A673 (cell line): ENCODE measurements around the gene TUBB3. TPM values are rescaled to one million over a fixed set of nuclear protein-coding genes. Genes with fewer than 3 reads are reported as not detected.

Source experiments
- BruUV-seq: library from RNA; stranded (reverse); fragments of 400-500 nt; replicated peaks from 2 replicates; lab custom pipeline; 2021; lab: Mats Ljungman, UMichigan
- CTCF ChIA-PET: fragments of 300-600 bp; sonication (Branson Sonifier 250); formaldehyde crosslinking; loops from one replicate; lab custom pipeline; 2022; ENCODE audit warnings: antibody characterized with exemption; lab: Charles Lee
- POLR2A ChIA-PET: fragments of 300-600 bp; sonication (Branson Sonifier 250); formaldehyde crosslinking; loops from one replicate; lab custom pipeline; 2022; ENCODE audit warnings: antibody characterized with exemption; ENCODE audit not compliant: low non-redundant PET; lab: Charles Lee
- DNase-seq: peaks from one replicate; pipeline ENCODE4 v3.0.0-alpha.2; 2015; ENCODE audit warnings: low spot score
- H3K27ac ChIP-seq: fragments of 200-600 bp; sonication (generic); 2 replicates; pipeline ENCODE4 v1.5.1; 2016; ENCODE audit warnings: mixed run types, low read depth, mild to moderate bottlenecking, mixed read lengths, antibody characterized with exemption, low read length; ENCODE audit not compliant: poor library complexity, severe bottlenecking
- H3K27me3 ChIP-seq: fragments of 200-600 bp; sonication (generic); replicated peaks from 2 replicates; pipeline ENCODE4 v1.6.1; 2017; ENCODE audit warnings: mixed run types, low read depth, mild to moderate bottlenecking, mixed read lengths, antibody characterized with exemption, low read length; ENCODE audit not compliant: insufficient read depth, poor library complexity
- H3K36me3 ChIP-seq: fragments of 200-600 bp; sonication (generic); 2 replicates; pipeline ENCODE4 v1.6.1; 2016; ENCODE audit warnings: mixed run types, mild to moderate bottlenecking, mixed read lengths, antibody characterized with exemption, low read length; ENCODE audit not compliant: insufficient read depth, poor library complexity, severe bottlenecking
- H3K4me1 ChIP-seq: fragments of 200-600 bp; sonication (generic); 2 replicates; pipeline ENCODE4 v1.6.1; 2017; ENCODE audit warnings: mixed run types, mild to moderate bottlenecking, mixed read lengths, antibody characterized with exemption, low read length; ENCODE audit not compliant: insufficient read depth, poor library complexity, severe bottlenecking
- H3K4me3 ChIP-seq: fragments of 200-600 bp; sonication (generic); 2 replicates; pipeline ENCODE4 v1.5.1; 2016; ENCODE audit warnings: low read depth, mixed run types, mild to moderate bottlenecking, mixed read lengths, low read length; ENCODE audit not compliant: poor library complexity, severe bottlenecking
- H3K9me3 ChIP-seq: fragments of 200-600 bp; sonication (generic); 2 replicates; pipeline ENCODE4 v1.6.1; 2016; ENCODE audit warnings: mixed run types, low read depth, mild to moderate bottlenecking, mixed read lengths, antibody characterized with exemption, low read length; ENCODE audit not compliant: poor library complexity, severe bottlenecking
- CTCF ChIP-seq: fragments of 300-800, 200-600 bp; sonication (generic); conservative IDR thresholded peaks from 2 replicates; pipeline ENCODE4 v1.5.1; 2017; ENCODE audit warnings: low read depth, mild to moderate bottlenecking, antibody characterized with exemption, low read length, moderate library complexity, mixed read lengths
- EZH2 ChIP-seq: fragments of 200-600 bp; sonication (generic); IDR thresholded peaks from 2 replicates; pipeline ENCODE4 v1.6.1; 2017; ENCODE audit warnings: borderline replicate concordance, low read depth, mild to moderate bottlenecking, mixed read lengths, antibody characterized with exemption, low read length; ENCODE audit not compliant: poor library complexity, severe bottlenecking
- intact Hi-C: fragments of 100-400 bp; cut with micrococcal nuclease; formaldehyde crosslinking; loops from one replicate; pipeline ENCODE4 v1.10.0; 2022; ENCODE audit not compliant: unreplicated experiment
- total RNA-seq: library from RNA; stranded (reverse); gene quantifications from 2 replicates; pipeline ENCODE4 v1.2.3, GENCODE V29; 2021

TUBB3 gene
- total RNA-seq, 1 experiment from 2014 or later, result 297 TPM

- H3K4me3 ChIP-seq, result peak within 1 kb of the TSS; percentile 37
- TF ChIP-seq EZH2, result no peak
- peak; percentile 67 for TF ChIP-seq CTCF
- ChIA-PET CTCF (interaction anchor here (1.0 to 1.1 kb wide), 2 partner anchors 8 to 29 kb away, joined by 3 to 4 read pairs; partner anchors contain the start of gene DEF8), POLR2A (interaction anchor here (0.6 kb wide), 1 partner anchor 44 kb away, joined by 5 read pairs; no protein-coding TSS in a partner anchor)
- no peaks in the 10 kb centered on the region for H3K36me3 ChIP-seq
- no peaks in the 10 kb centered on the region for H3K9me3 ChIP-seq
- H3K4me1 ChIP-seq, result peaks cover 33% of the 10 kb centered on the region
- H3K27me3 ChIP-seq, result no peaks in the 10 kb centered on the region
- intact Hi-C loops, result loop anchor here (10.0 kb wide), 1 partner anchor 214 kb away; the partner anchor contains the start of gene SPATA2L
- H3K27ac ChIP-seq, result peak within 1 kb of the TSS; percentile 68
- BruUV-seq, result no TSS peak
- DNase-seq, result peak; percentile 75
Measured at GRCh38 chr16:89918453-89919347, 4.4 kb upstream of the TUBB3 start, which contains the start of gene MC1R. TSS of gene MC1R (plus strand) at chr16:89918862. CDS start at chr16:89919259, 397 bp downstream.

GRCh38 chr16:89919535-89920406 lies 3.4 kb upstream of the TUBB3 start:
- no TSS peak for BruUV-seq
- ChIA-PET CTCF (no interaction called here), POLR2A (no interaction called here)
- TF ChIP-seq EZH2, result no peak
- no peak for TF ChIP-seq CTCF
- H3K9me3 ChIP-seq, result no peaks in the 10 kb centered on the region
- H3K27ac ChIP-seq, result no peak overlapping the region
- intact Hi-C loops, result loop anchor here (10.0 kb wide), 2 partner anchors 105 to 215 kb away; partner anchors contain the start of gene SPATA2L
- no peak for DNase-seq
- no peak overlapping the region for H3K4me3 ChIP-seq
- no peaks in the 10 kb centered on the region for H3K36me3 ChIP-seq
- H3K27me3 ChIP-seq, result no peaks in the 10 kb centered on the region
- H3K4me1 ChIP-seq, result peaks cover 44% of the 10 kb centered on the region

GRCh38 chr16:89920723-89921122 lies 2.4 kb upstream of the TUBB3 start:
- no peaks in the 10 kb centered on the region for H3K36me3 ChIP-seq
- no peak overlapping the region for H3K27ac ChIP-seq
- intact Hi-C loops, result loop anchor here (10.0 kb wide), 1 partner anchor 104 kb away; no protein-coding TSS in a partner anchor
- TF ChIP-seq EZH2 (no peak), CTCF (no peak)
- H3K27me3 ChIP-seq, result no peaks in the 10 kb centered on the region
- CTCF ChIA-PET, result no interaction called here
- BruUV-seq, result no TSS peak
- POLR2A ChIA-PET, result interaction anchor here (0.6 kb wide), 1 partner anchor 146 kb away, joined by 4 read pairs; no protein-coding TSS in a partner anchor
- H3K4me3 ChIP-seq, result no peak overlapping the region
- peaks cover 53% of the 10 kb centered on the region for H3K4me1 ChIP-seq
- DNase-seq, result no peak
- H3K9me3 ChIP-seq, result no peaks in the 10 kb centered on the region
